GM19238 (cell line): ENCODE measurements around the gene ADAMTS16.
"Not testable (repeated sequence)": the region's sequence is repeated elsewhere in the genome, so short reads cannot be mapped to it uniquely, and the experiment has no call there.

Experiments
- DNase-seq: peaks from one replicate; pipeline ENCODE4 v3.0.0; 2011; ENCODE audit warnings: low spot score; ENCODE audit not compliant: insufficient read length

The ADAMTS16 gene, protein sequence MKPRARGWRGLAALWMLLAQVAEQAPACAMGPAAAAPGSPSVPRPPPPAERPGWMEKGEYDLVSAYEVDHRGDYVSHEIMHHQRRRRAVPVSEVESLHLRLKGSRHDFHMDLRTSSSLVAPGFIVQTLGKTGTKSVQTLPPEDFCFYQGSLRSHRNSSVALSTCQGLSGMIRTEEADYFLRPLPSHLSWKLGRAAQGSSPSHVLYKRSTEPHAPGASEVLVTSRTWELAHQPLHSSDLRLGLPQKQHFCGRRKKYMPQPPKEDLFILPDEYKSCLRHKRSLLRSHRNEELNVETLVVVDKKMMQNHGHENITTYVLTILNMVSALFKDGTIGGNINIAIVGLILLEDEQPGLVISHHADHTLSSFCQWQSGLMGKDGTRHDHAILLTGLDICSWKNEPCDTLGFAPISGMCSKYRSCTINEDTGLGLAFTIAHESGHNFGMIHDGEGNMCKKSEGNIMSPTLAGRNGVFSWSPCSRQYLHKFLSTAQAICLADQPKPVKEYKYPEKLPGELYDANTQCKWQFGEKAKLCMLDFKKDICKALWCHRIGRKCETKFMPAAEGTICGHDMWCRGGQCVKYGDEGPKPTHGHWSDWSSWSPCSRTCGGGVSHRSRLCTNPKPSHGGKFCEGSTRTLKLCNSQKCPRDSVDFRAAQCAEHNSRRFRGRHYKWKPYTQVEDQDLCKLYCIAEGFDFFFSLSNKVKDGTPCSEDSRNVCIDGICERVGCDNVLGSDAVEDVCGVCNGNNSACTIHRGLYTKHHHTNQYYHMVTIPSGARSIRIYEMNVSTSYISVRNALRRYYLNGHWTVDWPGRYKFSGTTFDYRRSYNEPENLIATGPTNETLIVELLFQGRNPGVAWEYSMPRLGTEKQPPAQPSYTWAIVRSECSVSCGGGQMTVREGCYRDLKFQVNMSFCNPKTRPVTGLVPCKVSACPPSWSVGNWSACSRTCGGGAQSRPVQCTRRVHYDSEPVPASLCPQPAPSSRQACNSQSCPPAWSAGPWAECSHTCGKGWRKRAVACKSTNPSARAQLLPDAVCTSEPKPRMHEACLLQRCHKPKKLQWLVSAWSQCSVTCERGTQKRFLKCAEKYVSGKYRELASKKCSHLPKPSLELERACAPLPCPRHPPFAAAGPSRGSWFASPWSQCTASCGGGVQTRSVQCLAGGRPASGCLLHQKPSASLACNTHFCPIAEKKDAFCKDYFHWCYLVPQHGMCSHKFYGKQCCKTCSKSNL

GRCh38 chr5:5139777-5140478 lies at the start of gene ADAMTS16:
Gene ADAMTS16, plus strand, starts transcription at chr5:5140330. Its CDS starts 138 bp downstream, at chr5:5140468.
- no peak for DNase-seq

GRCh38 chr5:5092149-5092548 lies 48.0 kb upstream of the ADAMTS16 start:
- no peak for DNase-seq

- no peak for DNase-seq
Observed at GRCh38 chr5:5100635-5101034, 39.5 kb upstream of the ADAMTS16 start.

DNA sequence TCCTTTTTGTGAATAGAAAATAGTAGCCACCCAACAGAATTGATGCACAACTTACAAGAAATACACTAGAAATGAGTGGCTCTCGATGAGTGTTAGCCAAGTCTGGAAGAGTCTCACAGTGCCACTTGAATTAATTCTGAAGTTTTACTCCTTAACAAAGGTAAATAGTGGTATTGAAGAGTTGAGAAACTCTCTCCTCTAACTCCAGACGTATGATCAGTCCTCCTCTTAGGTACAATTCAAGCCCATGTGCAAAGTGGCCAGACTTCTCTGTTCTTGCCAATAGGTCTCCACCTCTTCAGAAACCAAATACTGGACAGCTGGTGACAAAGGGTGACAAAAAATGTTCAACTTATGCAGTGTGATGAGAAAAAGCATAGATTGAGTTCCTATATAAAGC lies 38.5 kb upstream of the ADAMTS16 start:
- no peak for DNase-seq

DNA sequence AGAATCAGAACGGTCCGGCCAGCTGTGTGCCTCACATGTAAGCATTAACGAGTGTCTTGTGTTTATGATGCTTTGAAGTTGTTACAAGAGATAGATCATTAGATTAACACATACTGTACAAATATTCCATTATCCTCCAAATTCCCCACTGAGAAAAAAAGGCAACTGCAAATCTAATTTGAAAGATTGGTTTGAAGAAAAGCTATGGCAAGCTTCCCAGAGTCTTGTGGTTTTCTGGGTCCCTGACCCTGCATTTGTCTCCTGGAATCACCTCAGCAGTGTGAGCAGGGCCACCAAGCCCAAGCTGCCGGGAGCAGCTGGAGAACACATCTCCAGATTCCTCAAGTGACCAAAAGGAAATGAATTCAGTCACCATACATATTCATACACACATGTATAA lies 36.9 kb upstream of the ADAMTS16 start:
- no peak for DNase-seq

GRCh38 chr5:5104550-5104949 lies 35.6 kb upstream of the ADAMTS16 start:
- no peak for DNase-seq

DNA sequence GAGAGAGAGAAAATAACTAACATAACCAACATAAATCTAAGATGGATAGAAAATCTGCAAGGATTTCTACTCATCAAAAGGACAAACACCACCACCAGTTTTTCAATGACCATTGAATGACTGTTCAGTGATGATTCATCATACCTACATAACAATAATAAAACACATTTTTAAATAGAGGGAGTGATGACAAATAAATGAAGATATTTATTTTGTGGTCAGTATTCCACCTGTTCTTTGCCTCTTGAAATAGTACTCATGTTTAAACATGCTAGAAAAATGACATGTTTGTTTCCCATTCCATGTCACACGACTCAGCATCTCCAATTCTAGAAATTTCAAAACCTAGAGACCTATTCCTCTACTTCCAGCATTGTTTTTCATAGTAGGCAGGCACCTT lies 34.6 kb upstream of the ADAMTS16 start:
- no peak for DNase-seq

DNA sequence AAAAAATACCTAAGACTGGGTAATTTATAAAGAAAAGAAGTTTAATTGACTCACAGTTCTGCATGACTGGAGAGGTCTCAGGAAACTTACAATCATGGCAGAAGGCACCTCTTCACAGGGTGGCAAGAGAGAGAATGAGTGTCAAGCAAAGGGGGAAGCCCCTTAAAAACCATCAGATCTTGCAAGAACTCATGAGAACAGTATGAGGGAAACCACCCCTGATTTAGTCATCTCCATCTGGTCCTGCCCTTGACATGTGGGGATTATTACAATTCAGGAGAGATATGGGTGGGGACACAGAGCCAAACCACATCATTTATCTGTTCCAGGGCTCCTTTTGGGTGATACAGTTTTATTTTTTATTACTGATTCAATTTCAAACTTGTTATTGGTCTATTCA lies 23.2 kb upstream of the ADAMTS16 start:
- DNase-seq, result no peak

- no peak for DNase-seq
Observed at GRCh38 chr5:5122776-5123175, 17.4 kb upstream of the ADAMTS16 start.

DNA sequence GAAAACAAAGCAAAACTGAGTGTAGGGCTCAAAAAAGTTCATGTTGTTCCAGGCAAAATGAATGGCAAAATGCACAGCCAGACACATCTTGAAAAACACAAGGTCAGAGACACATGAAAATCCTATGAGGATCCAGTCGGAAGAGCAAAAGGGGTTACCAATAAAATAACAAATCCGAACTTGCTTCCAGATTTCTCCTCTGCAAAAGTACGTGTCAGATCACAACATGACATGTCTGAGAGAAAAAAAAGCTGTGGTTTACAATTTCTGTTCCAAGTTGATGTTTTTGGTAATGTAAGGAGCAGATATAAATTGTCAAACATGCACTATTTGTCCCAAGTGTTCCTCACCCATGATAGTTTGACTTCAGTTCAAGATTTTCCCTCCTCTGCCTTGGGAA lies 15.9 kb upstream of the ADAMTS16 start:
- DNase-seq, result no peak

- DNase-seq, result no peak
Observed at GRCh38 chr5:5126444-5126843, 13.7 kb upstream of the ADAMTS16 start.

DNA sequence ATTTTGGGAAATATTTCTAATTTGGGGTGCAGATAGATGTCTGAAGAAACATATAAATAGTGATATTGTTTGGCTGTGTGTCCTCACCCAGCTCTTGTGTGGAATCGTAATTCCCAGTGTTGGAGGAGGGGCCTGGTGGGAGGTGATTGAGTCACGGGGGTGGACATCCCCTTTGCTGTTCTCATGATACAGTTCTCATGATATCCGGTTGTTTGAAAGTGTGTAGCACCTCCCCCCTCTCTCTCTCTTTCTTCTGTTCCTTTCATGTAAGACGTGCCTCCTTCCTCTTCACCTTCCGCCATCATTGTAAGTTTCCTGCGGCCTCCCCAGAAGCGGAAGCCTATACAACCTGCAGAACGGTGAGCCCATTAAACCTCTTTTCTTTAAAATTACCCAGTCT lies 11.4 kb upstream of the ADAMTS16 start:
- no peak for DNase-seq

- no peak for DNase-seq
Observed at GRCh38 chr5:5132234-5132633, 7.9 kb upstream of the ADAMTS16 start.

- no peak for DNase-seq
Observed at GRCh38 chr5:5132693-5133295, 7.3 kb upstream of the ADAMTS16 start.

GRCh38 chr5:5134107-5134506 lies 6.0 kb upstream of the ADAMTS16 start:
- DNase-seq, result no peak

DNA sequence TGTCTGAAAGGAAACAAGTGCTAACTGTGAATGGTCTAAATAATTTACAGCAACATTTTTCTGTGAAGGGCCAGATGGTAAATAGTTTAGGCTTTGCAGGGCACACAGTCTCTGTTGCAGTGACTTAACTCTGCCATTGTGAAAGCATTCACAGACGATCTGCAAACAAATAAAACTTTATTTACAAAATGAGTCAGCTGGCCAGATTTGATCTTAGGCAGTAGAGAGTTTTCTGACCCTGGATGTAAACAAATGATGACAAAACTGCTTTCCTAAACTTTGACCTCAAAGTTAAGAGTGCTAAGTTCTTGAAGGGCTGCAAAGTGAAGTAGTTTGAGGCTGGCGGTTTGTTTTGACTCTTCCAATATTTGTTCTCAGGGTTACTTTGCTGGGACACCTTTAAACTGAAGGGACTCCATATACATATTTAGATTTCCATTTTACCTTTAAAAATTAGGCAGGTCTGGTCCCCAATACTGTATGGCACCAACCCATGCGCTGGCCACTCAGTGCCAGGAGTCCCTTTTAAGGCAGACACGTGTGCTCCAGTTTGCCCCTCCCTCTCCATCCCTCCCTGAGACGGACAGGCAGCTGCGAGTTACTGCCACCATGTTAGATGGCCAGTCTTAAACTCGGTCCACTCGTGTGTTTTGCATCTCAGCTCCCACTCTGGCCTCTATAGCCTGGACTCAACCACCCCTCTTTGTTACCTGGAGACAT lies 4.0 kb upstream of the ADAMTS16 start:
- DNase-seq, result no peak

GRCh38 chr5:5137851-5138250 lies 2.3 kb upstream of the ADAMTS16 start:
- not testable (repeated sequence) for DNase-seq

DNA sequence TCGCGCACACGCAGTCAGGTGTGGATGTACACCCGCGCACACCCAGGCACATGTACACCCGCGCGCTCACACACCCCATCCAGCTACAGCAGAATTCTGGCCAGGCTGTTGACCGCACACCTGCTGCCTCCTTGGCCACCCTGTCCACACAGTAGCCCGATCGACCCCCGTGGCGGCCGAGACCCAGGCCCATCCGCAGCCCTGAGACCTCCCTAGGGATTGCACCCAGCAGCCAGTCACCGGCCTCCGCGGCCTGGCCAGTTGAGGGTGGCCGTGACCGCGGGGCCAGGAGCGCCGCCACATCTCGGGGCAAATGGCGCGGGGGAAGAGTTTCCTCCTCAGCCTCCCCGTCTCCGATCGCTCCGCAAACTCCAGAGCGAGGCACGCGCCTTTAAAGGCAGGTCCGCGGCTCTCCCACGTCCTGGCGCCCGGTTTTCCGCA lies 774 bp upstream of the ADAMTS16 start:
- no peak for DNase-seq

DNA sequence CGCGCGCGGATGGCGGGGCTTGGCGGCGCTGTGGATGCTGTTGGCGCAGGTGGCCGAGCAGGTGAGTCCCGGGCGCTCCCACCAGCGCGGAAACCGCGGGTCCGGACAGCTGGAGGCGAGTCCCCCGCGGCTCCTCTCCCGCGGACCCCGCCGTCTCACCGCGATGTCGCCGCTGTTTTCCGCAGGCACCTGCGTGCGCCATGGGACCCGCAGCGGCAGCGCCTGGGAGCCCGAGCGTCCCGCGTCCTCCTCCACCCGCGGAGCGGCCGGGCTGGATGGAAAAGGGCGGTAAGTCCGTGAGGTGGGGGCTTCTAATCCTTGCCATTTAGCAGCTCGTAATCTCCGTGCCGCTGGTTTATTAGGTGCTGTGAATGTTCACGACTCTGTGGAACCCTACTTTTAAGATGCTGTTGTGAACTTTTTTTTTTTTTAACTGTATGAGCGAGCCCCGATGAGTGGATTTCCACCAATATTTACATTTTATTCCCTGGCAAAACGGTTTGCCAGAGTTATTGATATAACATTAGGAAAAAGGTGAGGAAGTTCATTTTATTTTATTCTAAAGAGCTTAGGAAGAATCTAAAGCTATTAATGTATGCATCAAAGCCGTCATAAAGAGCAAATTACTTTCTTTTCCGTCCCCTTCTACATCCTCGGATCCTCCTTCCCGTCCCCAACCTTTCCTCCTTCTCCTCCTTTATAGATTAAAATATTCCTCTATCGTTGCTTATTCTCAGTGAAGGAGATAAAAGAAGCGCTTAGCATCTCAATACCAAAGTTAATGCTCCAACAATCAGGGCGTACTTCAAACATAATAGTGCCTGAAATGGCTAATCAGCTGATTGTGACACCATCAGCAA lies 579 bp downstream of the ADAMTS16 start:
- no peak for DNase-seq
